Stimulated activated CD4-positive, alpha-beta T cell treated with anti-CD3 and anti-CD28 coated beads, Interleukin-15, amount 100 ng/mL, for 1 hour (primary cell): ENCODE measurements around the gene SEPTIN7.

Source experiments
- DNase-seq, 2 donors: peaks; one replicate each; pipeline ENCODE4 v3.0.0-alpha.2; 2020; ENCODE audit warnings: low read depth in 1 of 2, low spot score in 1 of 2

The SEPTIN7 gene

GRCh38 chr7:35785250-35785649, 15.6 kb upstream of the SEPTIN7 start:
- DNase-seq, result no peak

GRCh38 chr7:35787925-35788324, 12.9 kb upstream of the SEPTIN7 start:
- no peak for DNase-seq

- DNase-seq, result no peak
Measured at GRCh38 chr7:35792472-35792871, 8.4 kb upstream of the SEPTIN7 start.

- DNase-seq, result no peak
Measured at GRCh38 chr7:35792873-35793489, 7.9 kb upstream of the SEPTIN7 start.

GRCh38 chr7:35797311-35797710, 3.5 kb upstream of the SEPTIN7 start:
- no peak for DNase-seq

- peak in 1 of 2 donors; percentile 67 for DNase-seq
Measured at GRCh38 chr7:35799846-35800717, 775 bp upstream of the SEPTIN7 start.

- DNase-seq, result peak; percentile 48 to 51
Measured at GRCh38 chr7:35801392-35802101, 690 bp downstream of the SEPTIN7 start.

GRCh38 chr7:35802102-35802466, 1.2 kb downstream of the SEPTIN7 start:
- DNase-seq, result no peak

GRCh38 chr7:35802649-35803048, 1.8 kb downstream of the SEPTIN7 start:
- no peak for DNase-seq

GRCh38 chr7:35804231-35804970, 3.5 kb downstream of the SEPTIN7 start:
- no peak for DNase-seq

GRCh38 chr7:35805876-35806275, 5.0 kb downstream of the SEPTIN7 start:
- no peak for DNase-seq

GRCh38 chr7:35816514-35816913, 15.7 kb downstream of the SEPTIN7 start:
- no peak for DNase-seq

- DNase-seq, result no peak
Measured at GRCh38 chr7:35817181-35817580, 16.3 kb downstream of the SEPTIN7 start.

- DNase-seq, result no peak
Measured at GRCh38 chr7:35817930-35818329, 17.1 kb downstream of the SEPTIN7 start.

- no peak for DNase-seq
Measured at GRCh38 chr7:35818513-35818912, 17.7 kb downstream of the SEPTIN7 start.

GRCh38 chr7:35819310-35819709, 18.5 kb downstream of the SEPTIN7 start:
- DNase-seq, result no peak

GRCh38 chr7:35819954-35820703, 19.3 kb downstream of the SEPTIN7 start:
- DNase-seq, result no peak

GRCh38 chr7:35820858-35821257, 20.0 kb downstream of the SEPTIN7 start:
- DNase-seq, result no peak

- no peak for DNase-seq
Measured at GRCh38 chr7:35823440-35823839, 22.6 kb downstream of the SEPTIN7 start.

GRCh38 chr7:35825974-35826373, 25.1 kb downstream of the SEPTIN7 start:
- no peak for DNase-seq

GRCh38 chr7:35826751-35827150, 25.9 kb downstream of the SEPTIN7 start:
- no peak for DNase-seq
